HEK293 (cell line): ENCODE data around the gene BIRC7.

Source experiments
- CTCF ChIA-PET: fragments of 350-600 bp; formaldehyde crosslinking; extraction: SDS; loops from one replicate; lab custom pipeline; 2021; ENCODE audit warnings: antibody characterized with exemption; lab: Yijun Ruan, JAX
- POLR2A ChIA-PET: fragments of 300-600 bp; formaldehyde crosslinking; extraction: SDS; loops from one replicate; lab custom pipeline; 2020; ENCODE audit warnings: antibody characterized with exemption, inconsistent platforms; lab: Yijun Ruan, JAX
- H3K27ac ChIP-seq: fragments of 200-500 bp; sonication (Bioruptor generic); 2 replicates; pipeline ENCODE4 v1.5.1; 2014; ENCODE audit warnings: low read depth, low read length, control low read depth, inconsistent platforms; ENCODE audit errors: extremely low read depth
- H3K36me3 ChIP-seq, 2 experiments: fragments of 200-500 bp in 1 of 2; sonication (Bioruptor generic) in 1 of 2; 1 replicate in 1 of 2; 2 replicates in 1 of 2; pipeline ENCODE4 v1.5.1; 2014 to 2017; ENCODE audit warnings: inconsistent platforms in 2 of 2, low read length in 2 of 2; ENCODE audit not compliant: control insufficient read depth in 2 of 2, insufficient read depth in 1 of 2
- H3K4me1 ChIP-seq: fragments of 200-500 bp; sonication (Bioruptor generic); 2 replicates; pipeline ENCODE4 v1.5.1; 2014; ENCODE audit warnings: mild to moderate bottlenecking, low read length, inconsistent platforms; ENCODE audit not compliant: control insufficient read depth, insufficient read depth
- H3K4me3 ChIP-seq: 2 replicates; pipeline ENCODE4 v1.5.1; 2011; ENCODE audit warnings: low read depth, mild to moderate bottlenecking, control low read depth, low read length, moderate library complexity
- H3K9me3 ChIP-seq: fragments of 200-500 bp; sonication (Bioruptor generic); 2 replicates; pipeline ENCODE4 v1.5.1; 2014; ENCODE audit warnings: low read depth, low read length, inconsistent platforms; ENCODE audit not compliant: control insufficient read depth, insufficient read depth
- FEZF1 ChIP-seq: fragments of 450-650 bp; formaldehyde crosslinking; IDR thresholded peaks from 2 replicates; pipeline ENCODE4 v1.5.1; 2016; ENCODE audit warnings: missing biosample characterization, missing genetic modification characterization
- MEIS1 ChIP-seq: sonication (generic); formaldehyde crosslinking; IDR thresholded peaks from 2 replicates; pipeline ENCODE4 v1.8.1; 2022; ENCODE audit warnings: missing genetic modification reagents, mild to moderate bottlenecking, borderline replicate concordance
- YY2 ChIP-seq: fragments of 450-650 bp; formaldehyde crosslinking; IDR thresholded peaks from 2 replicates; pipeline ENCODE4 v1.5.1; 2016; ENCODE audit warnings: missing biosample characterization, missing genetic modification characterization
- ZBTB7A ChIP-seq: fragments of 450-650 bp; formaldehyde crosslinking; IDR thresholded peaks from 2 replicates; pipeline ENCODE4 v1.5.1; 2016; ENCODE audit warnings: low read depth, missing biosample characterization, missing genetic modification characterization
- ZFP37 ChIP-seq: fragments of 450-650 bp; formaldehyde crosslinking; IDR thresholded peaks from 2 replicates; pipeline ENCODE4 v1.5.1; 2016; ENCODE audit warnings: missing biosample characterization, missing genetic modification characterization
- ZFP69B ChIP-seq: fragments of 450-650 bp; formaldehyde crosslinking; IDR thresholded peaks from 2 replicates; pipeline ENCODE4 v1.5.1; 2016; ENCODE audit warnings: missing biosample characterization, missing genetic modification characterization
- ZNF16 ChIP-seq: fragments of 450-650 bp; formaldehyde crosslinking; IDR thresholded peaks from 2 replicates; pipeline ENCODE4 v1.5.1; 2016; ENCODE audit warnings: low read depth, missing biosample characterization, missing genetic modification characterization
- ZNF2 ChIP-seq: fragments of 450-650 bp; formaldehyde crosslinking; IDR thresholded peaks from 2 replicates; pipeline ENCODE4 v1.5.1; 2016; ENCODE audit warnings: missing biosample characterization, missing genetic modification characterization
- ZNF24 ChIP-seq: fragments of 450-650 bp; formaldehyde crosslinking; IDR thresholded peaks from 2 replicates; pipeline ENCODE4 v1.5.1; 2016; ENCODE audit warnings: missing biosample characterization, missing genetic modification characterization
- ZNF324 ChIP-seq: fragments of 450-650 bp; formaldehyde crosslinking; IDR thresholded peaks from 2 replicates; pipeline ENCODE4 v1.5.1; 2016; ENCODE audit warnings: missing biosample characterization, missing genetic modification characterization
- ZNF555 ChIP-seq: fragments of 450-650 bp; formaldehyde crosslinking; conservative IDR thresholded peaks from 2 replicates; pipeline ENCODE4 v1.5.1; 2017; ENCODE audit warnings: missing biosample characterization, mild to moderate bottlenecking, missing genetic modification characterization, inconsistent platforms
- ZNF560 ChIP-seq: fragments of 450-650 bp; formaldehyde crosslinking; IDR thresholded peaks from 2 replicates; pipeline ENCODE4 v1.5.1; 2017; ENCODE audit warnings: missing biosample characterization, missing genetic modification characterization, borderline replicate concordance
- ZNF561 ChIP-seq: fragments of 450-650 bp; IDR thresholded peaks from 2 replicates; pipeline ENCODE4 v1.5.1; 2018; ENCODE audit warnings: missing biosample characterization, missing genetic modification characterization, borderline replicate concordance
- ZNF610 ChIP-seq: fragments of 450-650 bp; formaldehyde crosslinking; IDR thresholded peaks from 2 replicates; pipeline ENCODE4 v1.5.1; 2016; ENCODE audit warnings: missing biosample characterization, missing genetic modification characterization, borderline replicate concordance
- ZNF660 ChIP-seq: fragments of 450-650 bp; IDR thresholded peaks from 2 replicates; pipeline ENCODE4 v1.5.1; 2018; ENCODE audit warnings: missing biosample characterization, mild to moderate bottlenecking, missing genetic modification characterization
- ZNF677 ChIP-seq: fragments of 450-650 bp; IDR thresholded peaks from 2 replicates; pipeline ENCODE4 v1.5.0; 2018; ENCODE audit warnings: missing biosample characterization, mild to moderate bottlenecking, missing genetic modification characterization, moderate library complexity
- TF ChIP-seq, protein P1 (sequence below): fragments of 450-650 bp; formaldehyde crosslinking; IDR thresholded peaks from 2 replicates; pipeline ENCODE4 v1.5.1; 2016; ENCODE audit warnings: missing biosample characterization, missing genetic modification characterization
- TF ChIP-seq, protein P2 (sequence below): fragments of 450-650 bp; formaldehyde crosslinking; IDR thresholded peaks from 2 replicates; pipeline ENCODE4 v1.5.1; 2016; ENCODE audit warnings: missing biosample characterization, missing genetic modification characterization
- TF ChIP-seq, protein P3 (sequence below): fragments of 450-650 bp; formaldehyde crosslinking; IDR thresholded peaks from 2 replicates; pipeline ENCODE4 v1.5.1; 2016; ENCODE audit warnings: missing biosample characterization, missing genetic modification characterization
- TF ChIP-seq, protein P4 (sequence below): fragments of 450-650 bp; IDR thresholded peaks from 2 replicates; pipeline ENCODE4 v1.5.1; 2018; ENCODE audit warnings: missing biosample characterization, missing genetic modification characterization
- TF ChIP-seq, protein P5 (sequence below): fragments of 450-650 bp; formaldehyde crosslinking; IDR thresholded peaks from 2 replicates; pipeline ENCODE4 v1.5.1; 2016; ENCODE audit warnings: missing biosample characterization, missing genetic modification characterization

Gene BIRC7

DNA sequence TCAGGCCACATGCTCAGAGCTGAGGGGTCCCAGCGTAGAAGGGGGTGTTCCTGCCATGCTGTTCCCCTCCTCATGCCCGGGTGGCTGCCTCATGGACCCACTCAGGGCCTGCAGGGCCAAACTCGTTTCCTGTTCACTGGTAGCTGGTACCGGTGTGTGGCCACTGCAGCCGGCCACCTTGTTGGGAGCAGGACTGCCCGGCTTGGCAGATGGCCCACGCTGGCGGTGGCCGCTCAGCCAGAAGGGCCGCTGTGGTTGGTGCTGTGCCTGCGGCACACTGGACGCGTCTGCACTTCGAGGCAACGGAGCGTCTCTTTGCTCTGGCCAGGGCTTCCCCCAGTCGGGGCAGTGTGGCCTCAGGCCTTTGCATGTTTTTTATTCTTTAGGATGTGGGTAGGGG is 47.2 kb downstream of the BIRC7 start:
- H3K4me3 ChIP-seq = no peak overlapping the region
- H3K9me3 ChIP-seq = no peaks in the 10 kb centered on the region
- ChIA-PET POLR2A (no interaction called here), CTCF (interaction anchor here (4.1 kb wide), 1 partner anchor 58 kb away, joined by 37 read pairs; no protein-coding TSS in a partner anchor)
- H3K27ac ChIP-seq = no peak overlapping the region
- H3K4me1 ChIP-seq = no peaks in the 10 kb centered on the region
- peaks cover 10 to 95% of the 10 kb centered on the region in 2 experiments; a peak in 2 of 3 replicates for H3K36me3 ChIP-seq
- TF ChIP-seq ZNF660 (tag by site-specific recombination) (no peak), ZNF16 (tag by site-specific recombination) (no peak), ZFP69B (tag by site-specific recombination) (no peak), ZBTB7A (no peak), ZFP37 (tag by site-specific recombination) (no peak), ZNF555 (no peak), MEIS1 (CRISPR knock-in tag) (no peak), YY2 (no peak), FEZF1 (tag by site-specific recombination) (no peak), ZNF610 (tag by site-specific recombination) (no peak), ZNF560 (tag by site-specific recombination) (no peak), ZNF24 (no peak), ZNF561 (tag by site-specific recombination) (no peak), ZNF677 (tag by site-specific recombination) (no peak), ZNF324 (tag by site-specific recombination) (no peak), ZNF2 (tag by site-specific recombination) (no peak)
- TF ChIP-seq, protein P1, sequence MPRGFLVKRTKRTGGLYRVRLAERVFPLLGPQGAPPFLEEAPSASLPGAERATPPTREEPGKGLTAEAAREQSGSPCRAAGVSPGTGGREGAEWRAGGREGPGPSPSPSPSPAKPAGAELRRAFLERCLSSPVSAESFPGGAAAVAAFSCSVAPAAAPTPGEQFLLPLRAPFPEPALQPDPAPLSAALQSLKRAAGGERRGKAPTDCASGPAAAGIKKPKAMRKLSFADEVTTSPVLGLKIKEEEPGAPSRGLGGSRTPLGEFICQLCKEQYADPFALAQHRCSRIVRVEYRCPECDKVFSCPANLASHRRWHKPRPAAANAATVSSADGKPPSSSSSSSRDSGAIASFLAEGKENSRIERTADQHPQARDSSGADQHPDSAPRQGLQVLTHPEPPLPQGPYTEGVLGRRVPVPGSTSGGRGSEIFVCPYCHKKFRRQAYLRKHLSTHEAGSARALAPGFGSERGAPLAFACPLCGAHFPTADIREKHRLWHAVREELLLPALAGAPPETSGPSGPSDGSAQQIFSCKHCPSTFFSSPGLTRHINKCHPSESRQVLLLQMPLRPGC (tag by site-specific recombination) = no peak
- TF ChIP-seq, protein P2, sequence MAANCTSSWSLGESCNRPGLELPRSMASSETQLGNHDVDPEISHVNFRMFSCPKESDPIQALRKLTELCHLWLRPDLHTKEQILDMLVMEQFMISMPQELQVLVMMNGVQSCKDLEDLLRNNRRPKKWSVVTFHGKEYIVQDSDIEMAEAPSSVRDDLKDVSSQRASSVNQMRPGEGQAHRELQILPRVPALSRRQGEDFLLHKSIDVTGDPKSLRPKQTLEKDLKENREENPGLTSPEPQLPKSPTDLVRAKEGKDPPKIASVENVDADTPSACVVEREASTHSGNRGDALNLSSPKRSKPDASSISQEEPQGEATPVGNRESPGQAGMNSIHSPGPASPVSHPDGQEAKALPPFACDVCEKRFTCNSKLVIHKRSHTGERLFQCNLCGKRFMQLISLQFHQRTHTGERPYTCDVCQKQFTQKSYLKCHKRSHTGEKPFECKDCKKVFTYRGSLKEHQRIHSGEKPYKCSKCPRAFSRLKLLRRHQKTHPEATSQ = no peak
- TF ChIP-seq, protein P3, sequence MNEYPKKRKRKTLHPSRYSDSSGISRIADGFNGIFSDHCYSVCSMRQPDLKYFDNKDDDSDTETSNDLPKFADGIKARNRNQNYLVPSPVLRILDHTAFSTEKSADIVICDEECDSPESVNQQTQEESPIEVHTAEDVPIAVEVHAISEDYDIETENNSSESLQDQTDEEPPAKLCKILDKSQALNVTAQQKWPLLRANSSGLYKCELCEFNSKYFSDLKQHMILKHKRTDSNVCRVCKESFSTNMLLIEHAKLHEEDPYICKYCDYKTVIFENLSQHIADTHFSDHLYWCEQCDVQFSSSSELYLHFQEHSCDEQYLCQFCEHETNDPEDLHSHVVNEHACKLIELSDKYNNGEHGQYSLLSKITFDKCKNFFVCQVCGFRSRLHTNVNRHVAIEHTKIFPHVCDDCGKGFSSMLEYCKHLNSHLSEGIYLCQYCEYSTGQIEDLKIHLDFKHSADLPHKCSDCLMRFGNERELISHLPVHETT (tag by site-specific recombination) = no peak
- TF ChIP-seq, protein P4, sequence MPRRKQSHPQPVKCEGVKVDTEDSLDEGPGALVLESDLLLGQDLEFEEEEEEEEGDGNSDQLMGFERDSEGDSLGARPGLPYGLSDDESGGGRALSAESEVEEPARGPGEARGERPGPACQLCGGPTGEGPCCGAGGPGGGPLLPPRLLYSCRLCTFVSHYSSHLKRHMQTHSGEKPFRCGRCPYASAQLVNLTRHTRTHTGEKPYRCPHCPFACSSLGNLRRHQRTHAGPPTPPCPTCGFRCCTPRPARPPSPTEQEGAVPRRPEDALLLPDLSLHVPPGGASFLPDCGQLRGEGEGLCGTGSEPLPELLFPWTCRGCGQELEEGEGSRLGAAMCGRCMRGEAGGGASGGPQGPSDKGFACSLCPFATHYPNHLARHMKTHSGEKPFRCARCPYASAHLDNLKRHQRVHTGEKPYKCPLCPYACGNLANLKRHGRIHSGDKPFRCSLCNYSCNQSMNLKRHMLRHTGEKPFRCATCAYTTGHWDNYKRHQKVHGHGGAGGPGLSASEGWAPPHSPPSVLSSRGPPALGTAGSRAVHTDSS (tag by site-specific recombination) = no peak

DNA sequence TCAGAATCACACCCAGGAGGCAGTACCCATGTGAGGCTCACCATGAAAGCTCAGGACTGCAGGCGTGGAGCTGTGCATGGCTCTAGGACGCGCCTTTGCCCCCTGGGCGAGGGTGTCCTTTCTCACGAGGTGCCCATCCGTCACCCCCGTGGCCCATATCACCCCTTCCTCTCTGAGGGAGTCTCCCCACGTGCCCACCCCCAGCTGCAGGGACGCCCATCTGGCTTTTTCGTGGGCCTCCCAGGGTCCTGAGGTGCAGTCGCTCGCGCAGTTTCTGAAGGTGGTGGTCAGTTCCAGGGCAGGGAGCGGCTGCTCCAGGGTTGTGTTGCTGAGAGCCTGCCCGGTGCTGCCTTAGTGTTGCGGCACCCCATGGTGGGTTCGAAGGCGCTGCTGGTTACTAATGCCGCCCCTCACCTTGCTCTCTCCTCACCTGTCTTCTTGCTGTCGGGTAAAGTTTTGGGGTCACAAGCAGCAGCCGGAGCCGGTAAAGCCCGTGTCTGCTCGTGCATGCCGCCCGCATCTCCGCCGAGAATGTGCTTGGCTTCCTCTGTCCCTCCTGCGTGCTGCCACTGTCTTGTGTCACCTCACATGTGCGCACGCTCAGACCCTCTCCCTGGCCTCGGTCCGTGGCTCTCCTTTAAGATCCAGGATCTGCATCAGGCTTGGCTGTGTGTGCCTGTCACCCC is 47.8 kb downstream of the BIRC7 start:
- no peaks in the 10 kb centered on the region for H3K4me1 ChIP-seq
- ChIA-PET POLR2A (no interaction called here), CTCF (interaction anchor here (0.7 kb wide), 1 partner anchor 275 kb away, joined by 5 read pairs; no protein-coding TSS in a partner anchor)
- H3K36me3 ChIP-seq = peaks cover 10 to 95% of the 10 kb centered on the region in 2 experiments; a peak in 2 of 3 replicates
- no peak overlapping the region for H3K27ac ChIP-seq
- TF ChIP-seq, protein P5, sequence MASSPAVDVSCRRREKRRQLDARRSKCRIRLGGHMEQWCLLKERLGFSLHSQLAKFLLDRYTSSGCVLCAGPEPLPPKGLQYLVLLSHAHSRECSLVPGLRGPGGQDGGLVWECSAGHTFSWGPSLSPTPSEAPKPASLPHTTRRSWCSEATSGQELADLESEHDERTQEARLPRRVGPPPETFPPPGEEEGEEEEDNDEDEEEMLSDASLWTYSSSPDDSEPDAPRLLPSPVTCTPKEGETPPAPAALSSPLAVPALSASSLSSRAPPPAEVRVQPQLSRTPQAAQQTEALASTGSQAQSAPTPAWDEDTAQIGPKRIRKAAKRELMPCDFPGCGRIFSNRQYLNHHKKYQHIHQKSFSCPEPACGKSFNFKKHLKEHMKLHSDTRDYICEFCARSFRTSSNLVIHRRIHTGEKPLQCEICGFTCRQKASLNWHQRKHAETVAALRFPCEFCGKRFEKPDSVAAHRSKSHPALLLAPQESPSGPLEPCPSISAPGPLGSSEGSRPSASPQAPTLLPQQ (tag by site-specific recombination) = no peak
- no peak for TF ChIP-seq ZNF677 (tag by site-specific recombination)
- no peaks in the 10 kb centered on the region for H3K9me3 ChIP-seq
- H3K4me3 ChIP-seq = no peak overlapping the region
